SK-N-SH (cell line): ENCODE results near the gene ARMC7.

ENCODE experiments used
- CHD2 ChIP-seq: fragments of 150-350 bp; IDR thresholded peaks from 2 replicates; pipeline ENCODE4 v1.6.1; 2018; ENCODE audit warnings: low read length; ENCODE audit not compliant: partially characterized antibody
- CTCF ChIP-seq: fragments of 200-600 bp; sonication (generic); IDR thresholded peaks from 2 replicates; pipeline ENCODE4 v1.6.1; 2017; ENCODE audit warnings: antibody characterized with exemption, mild to moderate bottlenecking, moderate library complexity
- EZH2phosphoT487 ChIP-seq: fragments of 200-600 bp; sonication (generic); IDR thresholded peaks from 2 replicates; pipeline ENCODE4 v1.6.1; 2017; ENCODE audit warnings: low read depth, mixed run types, mild to moderate bottlenecking, antibody characterized with exemption, moderate library complexity, borderline replicate concordance
- FOXM1 ChIP-seq: IDR thresholded peaks from 2 replicates; pipeline ENCODE4 v1.4.0; 2012; ENCODE audit warnings: low read depth, mild to moderate bottlenecking
- GABPA ChIP-seq: IDR thresholded peaks from 2 replicates; pipeline ENCODE4 v1.4.0; 2012; ENCODE audit warnings: low read depth, mild to moderate bottlenecking
- MEF2A ChIP-seq: IDR thresholded peaks from 2 replicates; pipeline ENCODE4 v1.4.0; 2012; ENCODE audit warnings: low read depth, borderline replicate concordance
- POLR2AphosphoS5 ChIP-seq: IDR thresholded peaks from 2 replicates; pipeline ENCODE4 v1.6.1; 2012; ENCODE audit warnings: low read depth, low read length
- RCOR1 ChIP-seq: fragments of 150-350 bp; IDR thresholded peaks from 2 replicates; pipeline ENCODE4 v1.6.1; 2017; ENCODE audit warnings: antibody characterized with exemption, low read length
- RFX5 ChIP-seq: IDR thresholded peaks from 2 replicates; pipeline ENCODE4 v1.6.1; 2012; ENCODE audit warnings: mild to moderate bottlenecking, improper control_type of control experiment, low read length
- SIN3A ChIP-seq: IDR thresholded peaks from 2 replicates; pipeline ENCODE4 v1.6.1; 2012; ENCODE audit warnings: low read depth, mild to moderate bottlenecking, low read length, moderate library complexity, borderline replicate concordance
- TAF1 ChIP-seq: IDR thresholded peaks from 2 replicates; pipeline ENCODE4 v1.6.1; 2012; ENCODE audit warnings: low read depth, mild to moderate bottlenecking, low read length, moderate library complexity, borderline replicate concordance

GRCh38 chr17:75084039-75084660, 25.6 kb upstream of the ARMC7 start:
- TF ChIP-seq RCOR1 (no peak), TAF1 (no peak), MEF2A (no peak), CTCF (no peak), RFX5 (no peak), FOXM1 (no peak), POLR2AphosphoS5 (no peak), GABPA (no peak), CHD2 (no peak), SIN3A (no peak), EZH2phosphoT487 (no peak)
